ENCODE data around the gene UFC1.

UFC1 gene

DNA sequence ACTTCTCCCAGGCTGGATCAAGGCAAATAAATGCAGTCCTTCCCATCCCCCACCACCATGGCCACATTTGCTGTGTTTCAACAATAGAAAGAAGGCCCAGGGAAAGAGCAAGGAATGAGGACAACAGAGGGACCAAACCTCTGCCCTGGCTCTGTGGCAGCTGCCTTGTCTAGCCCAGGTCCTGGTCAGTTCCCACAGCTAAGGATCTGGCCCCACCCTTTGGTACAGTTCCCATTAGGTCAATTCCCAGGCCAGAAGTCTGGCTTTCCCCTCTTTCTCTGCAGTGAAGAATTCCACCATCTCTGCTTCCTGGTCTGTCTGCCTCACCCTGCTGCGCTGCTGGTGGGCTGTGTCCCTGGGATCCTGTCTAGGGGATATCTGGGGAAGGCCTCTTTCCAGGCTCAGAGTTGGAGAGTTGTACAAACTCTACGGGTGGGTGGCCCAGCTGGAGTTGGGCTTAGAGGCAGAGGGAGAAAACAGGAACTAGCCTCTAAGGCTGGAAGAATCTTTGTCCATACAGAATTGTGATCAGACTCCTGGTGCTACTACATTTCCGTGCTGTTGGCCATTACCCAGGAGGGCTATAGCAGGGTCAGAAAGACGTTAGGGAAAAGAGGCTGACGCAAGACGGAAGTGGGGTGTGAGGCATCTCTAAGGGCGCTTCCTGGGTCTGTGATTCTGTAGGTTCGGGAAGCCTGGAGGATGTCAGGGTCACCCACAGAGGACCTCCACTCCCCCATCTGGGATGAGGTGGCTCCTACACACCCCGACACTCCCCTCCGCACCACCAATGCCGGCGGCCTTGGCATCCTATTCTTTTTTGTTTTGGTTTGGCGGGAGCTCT, 47.4 kb downstream of the UFC1 start:
- peak overlapping the region; percentile 97; the same call in 1 of the 2 replicates for H3K4me3 ChIP-seq (ENCODE audit: low read length)
- no peak for DNase-seq (ENCODE audit: low read depth, low spot score)

DNA sequence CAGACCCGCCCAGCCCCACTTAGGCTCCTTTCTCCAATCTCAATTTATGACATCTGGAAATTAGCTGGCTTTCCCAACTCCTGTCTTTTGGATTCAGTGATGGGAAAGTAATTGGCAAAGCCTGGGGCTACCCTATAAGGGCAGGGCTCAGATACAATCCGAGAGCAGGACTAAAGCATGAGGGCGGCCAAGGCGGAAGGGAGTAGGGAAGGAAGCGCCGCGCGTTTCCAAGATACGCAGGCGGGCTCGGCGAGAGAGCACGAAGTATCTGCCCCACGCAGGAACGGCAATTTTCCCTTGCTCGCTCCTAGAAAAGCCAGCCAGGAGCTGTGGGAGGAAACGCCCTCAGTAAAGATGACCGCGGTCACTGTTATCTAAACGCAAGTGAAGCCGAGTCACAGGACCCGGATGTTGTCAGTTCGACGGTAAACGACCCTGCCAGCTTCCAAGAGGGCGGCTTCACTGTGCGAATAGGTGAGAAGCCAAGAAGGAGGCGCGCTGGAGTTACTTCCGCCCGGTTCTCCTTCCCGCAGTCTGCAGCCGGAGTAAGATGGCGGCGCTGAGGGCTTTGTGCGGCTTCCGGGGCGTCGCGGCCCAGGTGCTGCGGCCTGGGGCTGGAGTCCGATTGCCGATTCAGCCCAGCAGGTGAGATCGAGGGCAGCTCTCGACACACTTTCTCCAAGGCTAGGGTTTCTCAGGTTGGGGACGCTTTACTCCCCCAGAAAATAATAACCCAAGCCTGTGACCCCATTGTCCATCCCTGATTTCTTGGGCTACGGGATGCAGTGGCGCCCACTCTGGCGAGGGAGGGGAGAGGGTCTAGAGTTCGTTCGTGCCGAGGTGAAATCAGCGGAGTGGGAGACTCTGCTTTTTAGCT, 48.3 kb downstream of the UFC1 start, which contains the start of gene NDUFS2:
TSS of gene NDUFS2 (plus strand) at position 532 of the 877 bp plus-strand sequence. CDS start at position 551, 19 bp downstream.
- H3K4me3 ChIP-seq (ENCODE audit: low read length) = peak within 1 kb of the TSS; percentile 97
- peak; percentile 98 for DNase-seq (ENCODE audit: low read depth, low spot score)

GRCh38 chr1:161206411-161207140, 52.8 kb downstream of the UFC1 start:
- no peak overlapping the region for H3K4me3 ChIP-seq (ENCODE audit: low read length)
- DNase-seq (ENCODE audit: low read depth, low spot score) = no peak

DNA sequence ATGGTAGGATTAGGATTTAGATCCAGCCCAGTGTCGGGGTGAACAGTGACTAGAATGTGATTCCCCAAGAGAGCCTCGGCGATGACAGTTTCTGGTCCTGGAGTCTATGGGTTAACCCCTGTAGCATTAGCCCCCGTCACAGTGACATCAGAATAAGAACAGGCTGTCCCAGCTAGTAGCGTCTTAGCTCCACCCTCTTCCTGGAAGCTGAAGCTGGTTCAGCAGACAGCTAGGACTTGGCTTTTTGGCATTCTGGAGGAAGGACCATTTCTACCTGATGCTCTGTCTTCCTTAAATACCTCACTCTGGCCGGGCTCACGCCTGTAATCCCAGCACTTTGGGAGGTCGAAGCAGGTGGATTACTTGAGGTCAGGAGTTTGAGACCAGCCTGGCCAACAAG, 53.4 kb downstream of the UFC1 start:
- no peak overlapping the region for H3K4me3 ChIP-seq (ENCODE audit: low read length)
- no peak for DNase-seq (ENCODE audit: low read depth, low spot score)

Measured in Jurkat, Clone E6-1 (cell line).